ENCODE data around the gene POLE4.

DNA sequence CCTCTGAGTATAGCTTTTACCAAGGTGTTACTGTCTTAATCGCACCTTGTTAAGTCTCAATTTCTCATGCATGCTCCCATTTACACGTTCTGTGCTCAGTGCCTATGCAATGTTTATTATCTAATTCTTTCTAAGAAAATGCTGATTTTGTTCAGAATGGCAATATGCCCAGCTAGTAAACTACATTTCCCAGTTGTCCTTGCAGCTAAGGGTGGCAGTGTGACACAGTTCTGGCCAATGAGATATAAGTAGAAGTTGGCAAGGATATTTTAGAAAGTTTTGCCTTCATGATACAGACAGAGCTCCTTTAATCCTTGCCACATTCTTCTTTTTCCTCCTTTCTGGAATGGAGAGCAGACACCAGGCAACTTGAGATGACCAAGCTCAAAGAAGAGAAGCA, 45.3 kb downstream of the POLE4 start:
- TF ChIP-seq, protein P1, sequence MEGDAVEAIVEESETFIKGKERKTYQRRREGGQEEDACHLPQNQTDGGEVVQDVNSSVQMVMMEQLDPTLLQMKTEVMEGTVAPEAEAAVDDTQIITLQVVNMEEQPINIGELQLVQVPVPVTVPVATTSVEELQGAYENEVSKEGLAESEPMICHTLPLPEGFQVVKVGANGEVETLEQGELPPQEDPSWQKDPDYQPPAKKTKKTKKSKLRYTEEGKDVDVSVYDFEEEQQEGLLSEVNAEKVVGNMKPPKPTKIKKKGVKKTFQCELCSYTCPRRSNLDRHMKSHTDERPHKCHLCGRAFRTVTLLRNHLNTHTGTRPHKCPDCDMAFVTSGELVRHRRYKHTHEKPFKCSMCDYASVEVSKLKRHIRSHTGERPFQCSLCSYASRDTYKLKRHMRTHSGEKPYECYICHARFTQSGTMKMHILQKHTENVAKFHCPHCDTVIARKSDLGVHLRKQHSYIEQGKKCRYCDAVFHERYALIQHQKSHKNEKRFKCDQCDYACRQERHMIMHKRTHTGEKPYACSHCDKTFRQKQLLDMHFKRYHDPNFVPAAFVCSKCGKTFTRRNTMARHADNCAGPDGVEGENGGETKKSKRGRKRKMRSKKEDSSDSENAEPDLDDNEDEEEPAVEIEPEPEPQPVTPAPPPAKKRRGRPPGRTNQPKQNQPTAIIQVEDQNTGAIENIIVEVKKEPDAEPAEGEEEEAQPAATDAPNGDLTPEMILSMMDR (IDR thresholded peaks at IDR 0.05), result no peak
- TF ChIP-seq POLR2A (IDR thresholded peaks at IDR 0.05; ENCODE audit: low read depth) (no peak), EP300 (IDR thresholded peaks at IDR 0.05) (no peak), POLR2AphosphoS5 (IDR thresholded peaks at IDR 0.05) (no peak)
